GM20431 (cell line): Measurements from ENCODE around the gene UPF2.

Experiments
- in situ Hi-C: fragments of 300-500 bp; cut with MseI, MboI; formaldehyde crosslinking; loops from one replicate; pipeline ENCODE4 v1.15.0; 2020; ENCODE audit warnings: low sequenced_read_pairs; ENCODE audit not compliant: unreplicated experiment

The UPF2 gene

GRCh38 chr10:11874568-11875493 lies 167.8 kb downstream of the UPF2 start:
- in situ Hi-C loops: no loop called here

DNA sequence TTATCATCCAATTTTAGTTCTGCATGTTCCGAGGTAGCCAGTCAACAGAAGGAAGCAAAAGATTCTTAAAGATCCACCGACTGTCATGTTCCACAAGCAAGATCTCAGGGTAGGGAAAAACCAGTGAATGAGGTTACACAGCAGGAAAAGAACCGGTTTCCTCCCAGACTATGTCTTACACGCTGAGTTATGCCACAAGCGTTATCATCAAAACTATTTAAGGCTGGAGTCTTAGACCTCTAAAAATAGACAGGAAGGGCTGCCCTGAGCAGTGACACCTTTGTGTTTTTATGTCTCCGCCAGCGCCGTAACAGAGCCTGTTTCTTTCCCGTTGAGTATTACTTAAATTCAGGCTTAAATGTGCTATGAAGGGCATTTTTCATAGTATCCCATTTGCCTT lies 171.1 kb downstream of the UPF2 start:
- in situ Hi-C loops: no loop called here

GRCh38 chr10:11870900-11871400 lies 171.7 kb downstream of the UPF2 start:
- in situ Hi-C loops: no loop called here

- in situ Hi-C loops: no loop called here
Measured at GRCh38 chr10:11870461-11870780, 172.2 kb downstream of the UPF2 start.
